Measurements from ENCODE around the gene RNF208.

Gene RNF208, protein sequence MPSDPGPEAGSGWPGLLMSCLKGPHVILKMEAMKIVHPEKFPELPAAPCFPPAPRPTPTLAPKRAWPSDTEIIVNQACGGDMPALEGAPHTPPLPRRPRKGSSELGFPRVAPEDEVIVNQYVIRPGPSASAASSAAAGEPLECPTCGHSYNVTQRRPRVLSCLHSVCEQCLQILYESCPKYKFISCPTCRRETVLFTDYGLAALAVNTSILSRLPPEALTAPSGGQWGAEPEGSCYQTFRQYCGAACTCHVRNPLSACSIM

GRCh38 chr9:137222190-137223077, at the start of gene RNF208:
Gene RNF208, minus strand, starts transcription at chr9:137222240. Its CDS starts 1,028 bp downstream, at chr9:137221212.
- DNase-seq (ENCODE audit: low spot score): no peak

DNA sequence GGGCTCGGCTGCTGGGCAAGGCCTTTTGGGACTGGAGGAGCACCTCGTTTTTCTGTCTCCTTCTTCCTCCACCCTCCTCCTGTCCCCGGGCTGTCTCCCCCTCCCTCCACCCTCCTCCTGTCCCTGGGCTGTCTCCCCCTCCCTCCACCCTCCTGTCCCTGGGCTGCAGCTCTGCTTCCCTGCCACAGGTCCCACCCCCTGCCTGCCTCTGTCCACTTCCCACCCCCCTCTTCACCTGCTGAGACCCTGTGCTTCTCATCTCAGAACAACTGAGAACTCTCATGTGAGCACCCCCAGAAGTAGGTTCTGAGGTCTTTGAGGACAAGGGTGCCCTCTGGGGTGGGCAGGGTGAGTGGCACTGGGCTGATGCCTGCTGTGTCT, 49.6 kb upstream of the RNF208 start:
- no peak for DNase-seq (ENCODE audit: low spot score)

- DNase-seq (ENCODE audit: low spot score): no peak
Measured at GRCh38 chr9:137270929-137271695, 49.1 kb upstream of the RNF208 start.

DNA sequence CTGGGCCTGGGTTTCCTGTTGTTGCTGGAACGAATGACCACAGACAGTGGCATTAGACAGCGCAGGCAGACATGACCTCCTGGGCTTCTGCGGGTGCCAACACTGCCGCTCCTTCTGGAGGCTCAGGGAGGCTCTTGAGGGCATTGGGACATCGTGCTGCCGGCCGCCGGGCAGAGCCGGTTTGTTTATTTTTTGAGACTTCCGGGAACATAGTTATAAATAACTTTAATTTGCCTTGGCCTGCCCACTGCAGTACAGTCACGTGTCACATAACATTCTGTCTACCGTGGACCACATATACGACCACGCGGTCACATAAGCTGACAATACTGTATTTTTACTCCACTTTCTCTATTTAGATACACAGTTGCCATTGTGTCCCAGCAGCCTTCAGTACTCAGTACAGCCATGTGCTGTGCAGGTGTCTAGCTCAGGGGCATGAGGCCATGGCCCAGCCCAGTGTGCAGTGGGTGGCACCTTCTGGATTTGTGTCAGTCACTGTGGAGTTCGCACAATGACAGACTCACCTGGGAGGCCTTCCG, 47.3 kb upstream of the RNF208 start:
- no peak for DNase-seq (ENCODE audit: low spot score)

GRCh38 chr9:137268538-137269201, 46.6 kb upstream of the RNF208 start:
- no peak for DNase-seq (ENCODE audit: low spot score)

- DNase-seq (ENCODE audit: low spot score): no peak
Measured at GRCh38 chr9:137267933-137268355, 45.9 kb upstream of the RNF208 start.

GRCh38 chr9:137266585-137267453, 44.8 kb upstream of the RNF208 start:
- no peak for DNase-seq (ENCODE audit: low spot score)

DNA sequence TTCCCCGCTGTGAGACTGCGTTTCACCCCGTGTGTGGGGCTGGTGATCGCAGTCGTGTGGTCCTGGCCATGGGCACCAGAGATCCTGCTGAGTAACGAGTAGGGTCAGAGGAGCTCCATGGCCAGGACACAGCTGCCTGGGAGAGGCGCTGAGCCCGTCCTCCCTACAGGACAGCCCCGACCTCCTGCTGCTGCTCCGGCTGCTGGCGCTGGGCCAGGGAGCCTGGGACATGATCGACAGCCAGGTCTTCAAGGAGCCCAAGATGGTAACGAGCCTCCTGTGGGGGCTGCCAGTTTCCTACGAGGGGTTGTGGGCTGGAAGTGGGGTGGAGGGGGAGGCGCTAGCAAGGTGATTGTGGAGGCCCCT, 44.1 kb upstream of the RNF208 start:
- DNase-seq (ENCODE audit: low spot score): no peak

DNA sequence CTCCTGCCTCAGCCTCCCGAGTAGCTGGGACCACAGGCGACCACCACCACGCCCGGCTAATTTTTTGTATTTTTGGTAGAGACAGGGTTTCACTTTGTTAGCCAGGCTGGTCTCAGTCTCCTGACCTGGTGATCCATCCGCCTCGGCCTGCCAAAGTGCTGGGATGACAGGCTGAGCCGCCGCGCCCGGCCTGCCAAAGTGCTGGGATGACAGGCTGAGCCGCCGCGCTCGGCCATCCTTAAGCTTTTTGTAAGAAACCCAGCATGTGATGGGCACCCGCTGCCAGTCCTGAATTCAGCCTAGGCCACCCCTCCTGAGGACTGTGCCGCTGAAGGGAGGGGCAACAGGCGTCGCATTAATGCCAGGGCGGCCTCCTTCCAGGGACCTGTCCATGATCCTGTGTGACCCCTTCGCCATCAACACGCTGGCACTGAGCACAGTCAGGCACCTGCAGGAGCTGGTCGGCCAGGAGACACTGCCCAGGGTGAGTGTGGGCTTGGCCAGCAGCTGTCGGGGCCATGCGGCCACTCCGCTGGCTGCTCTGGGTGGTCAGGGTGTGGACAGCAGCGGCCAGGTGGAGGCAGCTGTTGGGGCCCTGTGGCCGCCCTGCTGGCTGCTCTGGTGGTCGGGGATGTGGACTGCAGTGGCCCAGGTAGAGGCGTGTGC, 43.6 kb upstream of the RNF208 start:
- no peak for DNase-seq (ENCODE audit: low spot score)

DNA sequence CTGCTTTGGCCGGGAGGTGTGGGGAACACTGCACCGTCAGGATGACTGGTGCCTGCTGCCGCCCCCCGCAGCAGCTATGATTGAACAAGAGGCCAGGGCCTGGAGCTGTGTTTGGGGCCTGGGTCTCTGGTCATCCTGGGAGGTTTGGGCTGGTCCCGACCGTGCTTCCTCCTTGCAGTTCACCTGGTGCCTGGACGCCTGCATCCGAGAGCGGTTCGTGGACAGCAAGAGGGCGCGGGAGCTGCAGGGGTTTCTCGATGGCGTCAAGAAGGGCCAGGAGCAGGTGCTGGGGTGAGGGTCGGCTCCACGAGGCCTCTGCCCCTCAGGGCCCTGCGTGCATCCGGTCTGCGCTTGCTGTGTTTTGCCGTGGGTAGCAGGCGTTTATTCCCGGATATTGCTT, 42.0 kb upstream of the RNF208 start:
- DNase-seq (ENCODE audit: low spot score): no peak

- DNase-seq (ENCODE audit: low spot score): no peak
Measured at GRCh38 chr9:137263506-137263905, 41.5 kb upstream of the RNF208 start.

DNA sequence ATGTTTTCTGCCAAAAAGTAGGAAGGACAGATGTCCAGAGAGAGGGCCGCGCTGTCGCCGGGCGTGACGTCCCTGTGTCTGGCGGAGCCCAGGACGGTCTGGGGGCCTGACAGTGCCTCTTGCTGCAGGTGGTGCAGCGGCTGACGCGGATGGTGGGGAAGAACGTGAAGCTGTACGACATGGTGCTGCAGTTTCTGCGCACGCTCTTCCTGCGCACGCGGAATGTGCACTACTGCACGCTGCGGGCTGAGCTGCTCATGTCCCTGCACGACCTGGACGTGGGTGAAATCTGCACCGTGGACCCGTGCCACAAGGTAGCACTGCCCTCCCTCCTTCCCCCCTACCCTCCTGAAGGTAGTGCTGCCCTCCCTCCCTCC, 40.9 kb upstream of the RNF208 start:
- no peak for DNase-seq (ENCODE audit: low spot score)

- DNase-seq (ENCODE audit: low spot score): peak; percentile 70
Measured at GRCh38 chr9:137262173-137262908, 40.3 kb upstream of the RNF208 start.

DNA sequence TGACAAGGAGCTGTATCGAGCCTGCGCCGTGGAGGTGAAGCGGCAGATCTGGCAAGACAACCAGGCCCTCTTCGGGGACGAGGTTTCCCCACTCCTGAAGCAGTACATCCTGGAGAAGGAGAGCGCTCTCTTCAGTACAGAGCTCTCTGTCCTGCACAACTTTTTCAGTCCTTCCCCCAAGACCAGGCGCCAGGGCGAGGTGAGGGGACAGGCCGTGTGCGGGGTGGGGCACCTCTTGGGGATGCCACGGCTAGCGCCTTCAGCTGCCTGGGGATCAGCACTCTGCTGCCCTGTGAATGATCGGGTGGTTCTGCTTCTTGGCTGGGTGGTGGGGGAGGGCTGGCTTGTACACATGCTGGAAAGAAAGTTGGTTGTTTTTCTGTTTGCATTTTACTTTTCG, 34.8 kb upstream of the RNF208 start:
- DNase-seq (ENCODE audit: low spot score): no peak

GRCh38 chr9:137256362-137256761, 34.3 kb upstream of the RNF208 start:
- no peak for DNase-seq (ENCODE audit: low spot score)

- DNase-seq (ENCODE audit: low spot score): no peak
Measured at GRCh38 chr9:137255448-137256114, 33.5 kb upstream of the RNF208 start.

DNA sequence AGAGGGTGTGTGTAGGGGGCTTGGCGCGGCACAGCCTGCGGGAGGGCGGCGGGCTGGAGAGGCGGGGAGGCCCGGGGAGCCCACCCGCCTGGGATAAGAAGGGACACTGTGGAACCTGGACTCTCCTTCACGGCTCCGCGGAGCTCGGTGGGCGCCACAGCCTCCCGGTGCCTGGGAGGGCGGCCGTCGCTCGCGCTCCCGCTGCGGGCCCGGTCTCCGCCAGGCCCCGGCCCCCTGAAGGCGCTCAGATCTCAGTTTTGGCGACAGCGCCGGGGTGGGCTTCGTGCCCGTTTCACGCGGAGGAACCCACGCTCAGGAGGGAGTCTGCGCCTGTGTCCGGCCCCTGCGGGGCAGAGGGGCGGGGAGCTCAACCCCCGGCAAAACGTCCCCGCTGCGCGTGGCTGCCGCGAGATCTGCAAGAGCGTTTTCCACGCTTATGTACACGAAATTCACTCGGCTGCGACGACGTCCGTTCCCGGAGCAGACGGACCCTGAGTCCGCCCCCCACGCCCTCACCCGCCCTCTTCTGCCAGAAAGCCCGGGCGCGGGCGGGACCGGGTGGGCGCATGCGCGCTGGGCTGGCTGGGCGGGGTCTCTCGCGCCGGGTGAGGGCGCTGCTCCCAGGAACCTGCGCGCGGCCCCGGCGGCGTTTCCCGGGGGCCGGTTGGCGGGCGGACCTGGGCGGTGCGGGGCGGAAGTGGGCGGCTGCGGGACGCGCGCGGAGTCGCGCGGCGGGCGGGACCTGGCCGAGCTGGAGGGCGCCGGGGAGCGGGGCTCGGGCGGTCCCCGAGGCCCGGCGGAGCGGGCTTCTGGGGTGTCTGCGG, 32.8 kb upstream of the RNF208 start, which contains the start of gene NELFB:
Gene NELFB, plus strand, starts transcription at position 704 of the 824 bp plus-strand sequence.
- DNase-seq (ENCODE audit: low spot score): peak; percentile 83
